GM18499 (cell line): Measurements from ENCODE around the gene NELL1.
"Not testable (repeated sequence)": the region's sequence is repeated elsewhere in the genome, so short reads cannot be mapped to it uniquely, and the experiment has no call there.

Experiments
- ATAC-seq: cut with Tn5 transposase; IDR thresholded peaks from one replicate; pipeline ENCODE4 v1.9.1; 2021; ENCODE audit warnings: moderate number of reproducible peaks; ENCODE audit not compliant: insufficient read depth, unreplicated experiment

NELL1 gene

DNA sequence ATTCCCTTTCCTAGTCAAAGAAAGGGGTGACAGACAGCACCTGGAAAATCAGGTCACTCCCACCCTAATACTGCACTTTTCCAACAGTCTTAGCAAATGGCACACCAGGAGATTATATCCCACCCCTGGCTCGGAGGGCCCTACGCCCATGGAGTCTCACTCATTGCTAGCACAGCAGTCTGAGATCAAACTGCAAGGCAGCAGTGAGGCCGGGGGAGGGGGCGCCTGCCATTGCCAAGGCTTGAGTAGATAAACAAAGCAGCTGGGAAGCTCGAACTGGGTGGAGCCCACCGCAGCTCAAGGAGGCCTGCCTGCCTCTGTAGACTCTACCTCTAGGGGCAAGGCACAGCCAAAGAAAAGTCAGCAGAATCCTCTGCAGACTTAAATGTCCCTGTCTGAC lies 602.8 kb downstream of the NELL1 start:
- ATAC-seq: not testable (repeated sequence)

DNA sequence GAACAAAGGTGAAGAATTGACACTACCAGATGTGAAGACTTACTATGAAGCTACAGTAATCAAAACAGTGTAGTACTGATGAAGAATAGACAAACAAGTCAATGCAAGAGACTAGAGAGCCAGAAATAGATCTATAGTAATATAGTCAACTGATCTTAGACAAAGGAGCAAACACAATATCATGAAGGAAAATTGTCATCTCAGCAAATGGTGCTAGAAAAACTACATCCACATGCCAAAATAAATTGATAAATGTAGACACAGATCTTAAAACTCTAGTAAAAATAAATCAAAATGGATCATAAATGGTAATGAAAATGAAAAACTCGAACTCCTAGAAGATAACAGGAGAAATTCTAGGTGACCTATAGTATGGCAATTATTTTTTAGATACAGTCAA lies 609.5 kb downstream of the NELL1 start:
- ATAC-seq: no peak

DNA sequence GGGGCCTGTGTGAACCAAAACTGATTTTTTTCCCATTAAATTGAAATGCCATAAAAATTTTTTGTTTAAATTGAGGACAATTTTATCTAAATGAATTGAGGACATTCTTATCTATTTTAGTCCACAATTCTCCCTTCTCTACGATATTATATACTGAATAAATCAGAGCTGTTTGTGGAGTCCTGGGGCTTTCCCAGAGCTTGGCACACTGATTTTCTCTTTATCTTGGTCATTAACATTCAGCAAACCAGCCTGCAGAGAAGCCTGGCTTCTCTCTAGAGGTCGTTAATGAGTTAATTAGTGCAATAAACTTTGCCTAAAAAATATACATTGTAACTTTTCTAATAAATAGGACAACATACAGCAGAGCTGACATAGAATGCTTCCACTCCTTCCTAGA lies 615.7 kb downstream of the NELL1 start:
- ATAC-seq: no peak

DNA sequence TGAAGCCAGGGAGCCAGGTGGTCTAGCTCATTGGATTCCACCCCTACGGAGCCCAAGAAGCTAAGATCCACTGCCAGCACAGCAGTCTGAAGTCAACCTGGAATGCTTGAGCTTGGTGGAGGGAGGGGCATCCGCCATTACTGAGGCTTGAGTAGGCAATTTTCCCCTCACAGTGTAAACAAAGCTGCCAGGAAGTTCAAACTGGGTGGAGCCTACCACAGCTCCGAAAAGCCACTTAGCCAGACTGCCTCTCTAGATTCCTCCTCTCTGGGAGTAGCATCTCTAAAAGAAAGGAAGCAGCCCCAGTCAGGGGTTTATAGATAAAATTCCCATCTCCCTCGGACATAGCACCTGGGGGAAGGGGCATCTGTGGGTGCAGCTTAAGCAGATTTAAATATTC lies 620.3 kb downstream of the NELL1 start:
- no peak for ATAC-seq

DNA sequence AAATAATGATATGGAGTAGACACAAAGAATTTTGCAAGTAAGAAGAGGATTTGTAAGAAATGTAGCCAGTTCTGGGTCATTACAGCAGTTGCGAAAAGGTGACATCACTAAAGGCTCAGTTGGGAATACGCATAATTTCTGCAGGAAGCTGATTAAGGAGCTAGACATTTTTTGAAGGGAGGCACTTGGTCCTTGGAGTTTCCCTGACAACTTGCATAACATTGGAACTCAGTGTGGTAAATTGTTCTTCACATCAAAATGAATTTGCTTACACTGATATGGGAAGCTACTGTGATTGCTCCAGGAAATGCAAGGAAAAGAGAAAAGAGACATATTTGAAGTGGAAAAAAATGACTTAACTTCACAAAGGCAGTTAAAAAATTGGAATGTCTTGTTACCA lies 626.1 kb downstream of the NELL1 start:
- ATAC-seq: no peak

DNA sequence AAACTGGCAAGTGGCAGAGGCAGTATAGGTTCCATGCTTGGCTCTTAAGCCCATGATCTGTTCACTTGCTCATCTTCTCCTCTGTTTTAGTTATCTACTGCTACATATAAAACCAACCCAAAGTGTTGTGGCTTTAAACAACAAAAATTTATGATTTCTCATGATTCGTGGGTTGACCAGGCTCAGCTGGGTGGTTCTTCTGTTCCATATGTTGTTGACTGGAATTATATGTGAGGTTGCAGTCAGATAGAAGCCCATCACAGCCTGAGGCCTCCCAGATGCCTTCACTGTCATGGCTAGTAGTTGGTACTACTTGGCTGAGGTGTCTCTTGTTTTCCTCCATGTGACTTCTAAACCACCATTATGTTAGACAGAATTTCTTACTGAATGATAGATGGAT lies 632.6 kb downstream of the NELL1 start:
- no peak for ATAC-seq

DNA sequence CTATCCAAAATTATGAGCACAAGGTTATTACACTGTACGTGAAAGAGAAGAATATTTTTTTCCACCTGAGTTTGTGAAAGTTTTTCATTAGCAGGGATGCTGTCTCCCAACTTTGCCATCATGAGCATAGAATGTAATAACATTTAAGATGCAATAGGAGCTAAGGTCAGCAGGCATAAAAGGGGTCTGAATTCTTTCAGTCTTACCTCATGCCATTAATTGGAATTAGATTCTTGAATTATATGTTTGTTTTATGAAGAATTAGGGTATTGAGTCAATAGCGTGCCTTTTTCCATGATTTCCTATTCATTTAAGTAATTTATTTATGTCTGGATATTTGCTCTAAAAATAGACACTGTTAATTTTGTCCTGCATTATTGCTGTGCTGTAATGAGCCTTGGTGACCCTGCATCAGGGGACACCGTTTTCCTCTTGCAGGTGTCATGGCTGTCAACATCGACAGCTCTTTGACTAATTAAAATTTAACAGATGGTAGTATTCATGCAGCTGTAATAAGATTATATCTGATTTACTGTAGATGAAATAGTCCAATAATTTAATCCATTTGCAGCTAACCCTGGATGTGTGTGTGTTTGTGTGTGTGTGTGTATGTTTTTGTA lies 637.5 kb downstream of the NELL1 start:
- ATAC-seq: no peak

DNA sequence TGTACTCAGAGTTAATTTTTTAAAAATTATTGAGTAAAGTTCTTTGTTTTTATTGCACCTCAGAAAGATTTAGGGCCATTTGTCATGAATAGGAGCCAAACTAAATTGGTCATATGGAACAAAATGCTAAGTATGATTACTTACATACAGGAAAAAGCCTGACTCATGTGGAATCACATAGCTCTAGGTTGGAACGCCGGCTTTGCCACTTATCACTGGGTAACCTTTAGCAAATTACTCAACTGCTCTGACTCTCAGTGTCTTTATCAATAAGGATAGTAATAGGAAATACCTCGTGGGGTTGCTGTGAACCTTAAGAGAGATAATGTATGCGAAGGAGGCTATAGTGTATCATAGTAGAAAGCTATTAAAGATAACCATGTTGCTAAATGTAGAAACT lies 638.5 kb downstream of the NELL1 start:
- no peak for ATAC-seq

DNA sequence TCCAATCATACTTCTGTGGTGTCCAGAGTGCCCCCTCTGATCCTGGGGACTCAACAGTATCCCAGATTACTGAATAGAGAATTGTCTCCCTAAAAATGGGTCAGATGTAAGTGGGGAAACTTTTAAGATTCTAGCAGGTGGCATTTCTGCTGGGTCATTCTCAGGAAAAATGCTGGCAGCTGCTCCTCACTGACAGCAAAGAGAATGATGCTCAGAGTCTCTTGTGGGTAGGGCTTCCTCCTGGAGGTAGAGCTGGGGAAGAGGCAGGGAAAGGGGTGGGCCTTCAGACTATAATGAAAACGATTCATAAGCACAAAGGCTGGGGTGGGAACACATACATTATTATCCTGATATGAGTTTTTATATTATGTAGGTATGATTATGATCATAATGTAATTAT lies 647.2 kb downstream of the NELL1 start:
- ATAC-seq: no peak

DNA sequence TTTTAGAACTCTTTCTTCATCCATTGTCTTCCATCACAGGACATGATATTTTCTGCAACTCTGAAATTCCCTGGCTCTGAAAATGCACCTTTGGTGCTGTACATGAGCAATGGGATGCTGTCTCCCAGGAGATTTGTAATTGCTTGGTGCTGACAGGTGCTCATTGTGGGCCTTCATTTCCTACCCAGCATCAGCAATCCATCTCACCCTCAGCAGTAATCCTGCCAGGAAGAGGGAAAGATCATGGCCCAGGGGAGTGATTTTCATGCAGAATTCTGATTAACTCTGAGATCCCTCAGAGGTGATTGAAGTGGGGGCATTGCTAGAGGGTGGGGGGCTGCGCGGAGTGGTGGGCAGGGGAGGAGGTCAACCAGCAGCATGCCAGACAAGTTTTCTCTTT lies 651.7 kb downstream of the NELL1 start:
- ATAC-seq: no peak

- no peak for ATAC-seq
These were observed 652.1 kb downstream of the NELL1 start for GRCh38 chr11:21321530-21321929.

DNA sequence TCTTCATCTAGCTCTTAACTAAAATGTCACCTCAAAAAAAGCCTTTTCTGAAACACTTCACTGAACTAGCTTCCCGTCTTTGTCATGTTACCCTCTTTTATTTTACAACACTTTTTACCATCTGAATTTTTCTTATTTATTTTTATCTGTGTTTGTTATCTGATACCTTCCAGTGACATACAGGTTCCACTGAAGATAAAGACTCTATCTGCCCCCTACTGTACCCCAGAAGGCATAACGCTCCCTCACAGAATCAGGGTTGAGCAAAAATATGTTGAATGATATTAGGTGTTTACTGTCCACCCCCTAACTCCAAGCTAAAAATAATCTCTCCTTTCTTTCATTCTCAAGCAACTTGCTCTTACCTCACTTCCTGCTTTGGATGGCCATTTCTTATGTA lies 654.2 kb downstream of the NELL1 start:
- ATAC-seq: no peak

GRCh38 chr11:21343204-21343603 lies 673.8 kb downstream of the NELL1 start:
- ATAC-seq: no peak

- no peak for ATAC-seq
These were observed 677.0 kb downstream of the NELL1 start for GRCh38 chr11:21346361-21346760.

DNA sequence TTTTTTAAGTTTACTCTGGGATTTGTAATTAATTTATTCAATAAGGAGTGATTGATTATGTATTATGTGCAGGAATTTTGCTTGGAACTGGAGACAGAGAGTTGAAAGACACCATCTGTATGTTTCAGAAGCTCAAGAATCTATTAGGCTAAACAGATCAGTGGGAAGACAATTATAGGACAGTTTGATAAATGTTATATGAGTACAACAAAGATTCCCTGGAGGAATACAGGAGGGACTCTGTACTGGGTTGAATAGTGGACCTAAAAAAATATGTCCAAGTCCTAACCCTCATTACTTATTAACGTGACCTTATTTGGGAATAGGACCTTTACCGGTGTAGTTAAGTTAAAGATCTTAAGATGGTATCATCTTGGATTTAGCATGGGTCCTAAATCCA lies 681.2 kb downstream of the NELL1 start:
- no peak for ATAC-seq

DNA sequence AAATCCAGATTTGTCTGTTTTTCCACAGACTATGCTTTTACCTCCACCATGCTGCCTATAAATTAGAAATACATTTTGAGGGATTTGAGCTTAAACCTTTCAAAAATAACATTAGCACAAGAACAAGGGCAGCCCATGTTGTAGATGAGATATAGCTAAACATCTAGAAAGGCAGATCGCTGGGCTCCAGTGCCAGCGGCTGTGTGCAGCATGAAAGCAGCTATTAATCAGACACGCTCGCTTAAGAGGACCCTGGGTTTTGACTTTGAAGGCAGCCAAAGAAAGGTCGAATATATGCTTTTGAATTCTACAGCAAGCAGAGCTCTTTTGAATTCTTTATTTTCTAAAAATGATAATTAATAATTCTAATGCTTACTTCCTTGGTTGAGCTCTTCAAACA lies 684.0 kb downstream of the NELL1 start:
- no peak for ATAC-seq

GRCh38 chr11:21364866-21365624 lies 695.7 kb downstream of the NELL1 start:
- no peak for ATAC-seq

DNA sequence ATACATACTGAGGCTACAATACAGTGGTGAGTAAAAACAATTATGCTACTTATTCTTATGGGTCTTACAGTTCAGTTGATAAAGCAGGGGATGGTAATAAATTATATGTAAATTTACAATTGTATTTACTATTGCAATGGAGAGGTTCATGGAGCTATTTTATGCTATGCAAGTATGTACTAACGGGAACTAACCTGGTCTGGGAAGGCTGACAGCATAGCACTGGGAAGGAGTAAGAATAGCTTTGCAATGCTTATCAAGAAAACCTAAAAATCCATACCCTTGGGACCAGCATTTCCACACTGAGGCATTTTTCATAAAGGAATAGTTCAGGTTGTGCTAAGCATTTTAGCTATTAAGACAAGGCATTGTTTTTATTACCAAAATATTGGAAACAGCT lies 700.6 kb downstream of the NELL1 start:
- ATAC-seq: no peak

DNA sequence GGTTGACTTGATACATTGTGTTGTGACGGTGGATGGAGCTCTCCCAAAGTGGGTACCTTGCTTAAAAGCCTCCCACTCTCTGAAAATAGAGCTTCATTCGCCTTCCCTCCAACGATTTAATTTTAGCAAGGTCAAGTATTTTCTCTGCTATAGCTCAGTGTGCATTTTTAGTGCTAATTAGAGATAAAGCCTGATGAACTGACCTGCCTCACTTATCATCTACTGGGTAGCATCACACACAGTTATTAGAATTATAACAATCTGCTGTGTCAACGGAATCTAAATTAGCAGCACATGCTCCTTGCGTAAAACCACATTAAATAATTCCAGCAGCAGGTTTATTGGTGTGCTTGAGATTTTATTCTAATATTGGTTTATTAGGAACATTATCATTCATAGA lies 701.7 kb downstream of the NELL1 start:
- no peak for ATAC-seq

GRCh38 chr11:21372672-21373071 lies 703.3 kb downstream of the NELL1 start:
- no peak for ATAC-seq

GRCh38 chr11:21374376-21374775 lies 705.0 kb downstream of the NELL1 start:
- no peak for ATAC-seq
